GM19372 (cell line): ENCODE measurements around the gene CDH18.
"Not testable (repeated sequence)": the region's sequence is repeated elsewhere in the genome, so short reads cannot be mapped to it uniquely, and the experiment has no call there.

Source experiments
- ATAC-seq: cut with Tn5 transposase; IDR thresholded peaks from one replicate; pipeline ENCODE4 v1.9.1; 2021; ENCODE audit warnings: mild to moderate bottlenecking, low read depth, moderate library complexity; ENCODE audit not compliant: unreplicated experiment

The CDH18 gene

DNA sequence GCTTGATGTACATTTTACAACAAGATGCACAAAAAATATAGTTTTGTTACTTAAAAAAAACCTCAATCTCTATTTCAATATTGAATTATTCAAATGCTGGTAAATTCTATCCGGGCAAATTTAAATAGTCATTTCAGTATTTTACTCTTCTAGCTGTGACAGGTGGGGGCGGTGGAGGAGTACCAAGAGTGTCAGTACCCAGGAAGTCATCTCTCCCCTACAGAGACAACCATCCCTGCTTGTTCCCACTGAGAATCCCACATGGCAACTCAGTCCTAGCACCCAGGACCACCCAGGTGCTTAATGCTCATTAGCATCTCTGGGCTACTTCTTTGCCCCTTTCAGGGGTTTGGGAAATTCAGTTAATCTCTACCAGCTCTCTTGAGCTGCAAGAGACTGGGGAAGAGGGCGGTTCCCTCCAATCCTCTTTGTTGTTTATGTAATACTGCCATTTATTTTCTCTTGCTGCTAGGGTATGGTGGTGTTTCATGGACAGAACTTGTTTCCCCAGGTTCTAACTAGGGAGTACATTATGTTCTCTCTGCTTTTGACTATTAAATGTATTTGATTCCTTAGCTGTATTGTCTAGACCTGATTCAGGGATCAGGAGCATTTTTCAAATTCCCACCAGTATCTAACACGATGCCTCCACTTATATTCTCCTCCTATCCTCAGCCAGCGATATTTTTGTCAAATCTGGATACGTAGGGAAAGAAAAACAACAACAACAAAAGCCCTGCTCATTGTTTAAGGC lies 122.5 kb downstream of the CDH18 start:
- no peak for ATAC-seq

DNA sequence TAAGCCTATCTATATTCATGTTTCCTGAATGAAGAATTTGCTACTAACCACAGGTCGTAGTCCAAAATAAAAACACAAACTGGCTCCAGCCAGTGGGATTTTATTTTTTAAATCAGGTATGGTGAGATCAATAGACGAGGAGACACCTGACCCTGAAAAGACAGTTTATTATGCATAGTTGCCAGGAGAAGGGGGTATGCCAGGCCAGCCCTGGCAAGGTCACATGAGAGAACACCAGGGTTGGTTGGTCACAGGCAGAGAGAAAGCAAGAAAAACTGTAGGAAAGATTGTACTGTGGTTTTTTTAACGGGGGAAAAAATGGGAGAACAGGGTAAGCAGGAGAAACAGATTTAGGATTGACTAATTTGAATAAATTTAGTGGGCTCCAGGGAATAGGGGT lies 125.3 kb downstream of the CDH18 start:
- ATAC-seq, result no peak

DNA sequence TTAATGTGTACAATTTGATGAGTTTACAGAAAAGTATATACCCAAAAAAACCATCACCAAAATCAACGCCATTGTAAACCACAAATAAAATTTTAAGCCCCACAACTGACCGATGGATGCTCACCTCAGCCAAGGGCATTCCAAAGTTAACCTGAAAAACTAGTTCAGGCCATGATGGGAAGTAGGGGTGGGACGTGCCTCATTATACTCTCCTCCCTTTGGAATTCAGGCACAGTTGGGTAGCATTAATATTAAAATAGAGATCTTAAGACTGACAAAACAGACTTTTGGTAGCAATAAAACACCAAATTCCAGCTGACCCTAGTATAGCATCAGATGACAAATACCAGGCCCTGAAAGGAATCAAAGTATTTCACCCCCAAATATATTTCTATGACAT lies 129.0 kb downstream of the CDH18 start:
- ATAC-seq, result no peak

DNA sequence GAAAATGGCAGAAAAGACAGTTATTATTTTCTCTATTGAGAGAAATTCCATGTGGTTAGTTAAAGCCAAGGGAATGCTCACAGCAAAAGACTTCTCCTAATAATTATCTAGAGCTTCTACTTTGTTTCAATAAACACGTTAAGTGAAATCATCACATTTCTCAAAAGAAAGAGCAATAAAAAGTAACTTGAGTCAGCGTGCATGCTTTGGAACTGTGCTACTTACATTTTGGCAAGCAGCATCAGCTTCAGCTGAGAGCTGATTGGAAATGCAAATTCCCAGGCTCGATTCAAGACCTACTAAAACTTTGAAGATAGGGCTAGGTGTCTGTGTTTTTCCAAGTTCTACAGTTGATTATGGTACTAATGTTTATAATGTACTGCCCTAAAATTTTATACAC lies 132.1 kb downstream of the CDH18 start:
- no peak for ATAC-seq

DNA sequence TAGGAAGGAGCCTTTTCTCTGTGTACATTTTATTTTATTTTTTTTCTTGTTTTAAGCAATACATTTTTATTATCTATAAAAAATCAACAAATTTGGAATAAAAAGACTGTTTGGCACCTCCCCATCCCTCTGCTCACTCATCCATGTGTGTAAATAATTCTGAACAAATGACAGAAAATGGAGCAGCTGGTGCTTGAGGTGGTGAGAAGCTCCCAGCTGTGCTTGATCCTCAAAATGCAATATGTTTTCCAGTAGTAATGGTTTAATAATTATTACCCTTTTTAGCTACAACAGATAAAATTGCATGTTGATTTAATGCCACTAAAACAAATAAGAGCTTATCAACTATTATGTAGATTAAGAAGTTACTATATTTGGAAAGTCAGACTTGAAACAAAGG lies 132.5 kb downstream of the CDH18 start:
- no peak for ATAC-seq

DNA sequence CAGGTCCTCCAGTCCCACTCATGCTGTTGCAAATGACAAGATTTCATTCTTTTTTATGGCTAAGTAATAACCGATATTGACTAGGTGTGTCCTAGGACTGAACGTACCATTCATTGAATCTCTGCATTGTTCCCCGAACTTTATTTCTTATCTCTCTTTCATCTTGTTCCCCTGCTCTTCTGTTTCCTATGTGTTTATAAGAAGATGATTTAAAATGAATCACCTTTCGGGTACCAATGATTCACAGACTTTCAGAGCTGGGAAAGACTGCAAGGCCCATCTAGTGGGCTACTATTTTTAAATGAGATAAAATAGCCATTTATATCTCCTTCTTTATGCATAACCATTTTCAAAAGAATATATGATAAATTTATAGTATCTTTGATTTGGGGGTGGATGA lies 133.0 kb downstream of the CDH18 start:
- no peak for ATAC-seq

DNA sequence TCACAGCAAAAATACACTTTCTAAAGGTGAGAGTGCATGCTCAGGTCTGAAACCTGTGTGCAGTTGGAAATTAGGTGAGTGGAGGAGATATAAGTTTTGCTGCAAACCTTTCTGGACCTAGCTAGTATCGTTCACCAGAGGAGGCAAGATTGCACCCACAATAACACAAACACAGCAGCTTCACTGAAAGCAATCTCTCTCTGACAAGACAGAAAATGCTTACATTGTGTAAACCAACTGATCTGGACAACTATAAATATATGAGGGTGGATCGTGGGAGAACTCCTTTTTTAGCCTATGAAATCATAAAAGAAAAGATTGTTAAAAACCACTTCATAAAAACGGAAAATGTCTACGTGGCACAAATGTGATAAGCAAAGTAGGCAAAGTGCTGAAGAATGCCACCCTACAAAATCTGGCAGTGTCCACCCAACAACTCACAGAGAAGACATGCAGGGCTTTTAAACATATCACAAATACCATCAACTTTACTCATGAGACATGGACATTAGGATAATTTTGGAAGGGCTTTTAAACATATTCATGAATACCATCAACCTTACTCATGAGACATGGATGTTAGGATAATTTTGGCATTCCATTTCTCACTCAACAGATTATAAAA lies 134.3 kb downstream of the CDH18 start:
- no peak for ATAC-seq

DNA sequence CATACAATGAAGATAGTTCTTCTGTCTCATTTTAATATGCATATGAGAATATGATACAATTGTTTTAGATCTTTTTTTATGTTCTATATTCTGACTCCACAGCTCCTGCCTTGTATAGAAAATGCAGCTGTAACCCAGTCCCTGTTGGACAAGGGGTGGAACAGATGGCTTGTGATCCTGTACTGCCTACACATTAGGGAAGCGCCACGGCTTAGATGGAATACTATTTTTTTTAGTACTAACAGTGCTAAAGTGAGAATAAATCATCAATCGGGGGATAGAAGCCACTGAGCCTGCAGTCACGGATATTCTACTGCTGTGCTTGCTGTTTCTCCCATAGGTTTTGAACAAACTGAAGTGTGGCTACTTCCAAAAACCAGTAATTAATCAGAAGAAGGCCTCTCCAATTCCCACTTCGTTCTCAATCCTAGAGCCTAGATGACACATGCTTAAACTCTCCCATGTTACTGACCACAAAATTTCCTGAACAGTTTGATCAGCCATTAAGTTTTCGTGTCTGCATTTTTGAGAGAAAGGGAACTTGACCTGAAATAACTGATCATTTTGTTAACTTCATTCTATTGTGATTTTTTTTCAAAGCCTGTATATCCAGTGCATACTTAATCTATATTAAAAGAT lies 150.3 kb downstream of the CDH18 start:
- ATAC-seq, result no peak

DNA sequence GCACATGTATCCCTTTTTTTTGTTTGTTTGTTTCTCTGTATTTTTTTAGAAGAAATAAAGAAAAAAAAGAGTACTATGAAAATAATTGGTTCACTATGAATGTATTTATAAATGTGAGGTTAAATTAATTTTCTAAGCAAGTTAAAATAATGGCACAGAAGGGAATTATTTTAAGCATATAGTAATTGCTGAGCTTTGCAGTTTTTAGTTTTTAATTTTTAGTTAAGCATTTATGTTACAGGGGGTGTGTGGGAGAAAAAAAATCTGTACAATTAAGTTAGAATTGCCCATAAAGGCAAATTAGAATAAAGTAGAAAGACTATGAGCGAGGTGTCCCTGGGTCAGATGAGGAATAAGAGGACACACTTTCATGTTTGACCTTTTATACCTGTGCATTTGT lies 152.6 kb downstream of the CDH18 start:
- ATAC-seq, result no peak

DNA sequence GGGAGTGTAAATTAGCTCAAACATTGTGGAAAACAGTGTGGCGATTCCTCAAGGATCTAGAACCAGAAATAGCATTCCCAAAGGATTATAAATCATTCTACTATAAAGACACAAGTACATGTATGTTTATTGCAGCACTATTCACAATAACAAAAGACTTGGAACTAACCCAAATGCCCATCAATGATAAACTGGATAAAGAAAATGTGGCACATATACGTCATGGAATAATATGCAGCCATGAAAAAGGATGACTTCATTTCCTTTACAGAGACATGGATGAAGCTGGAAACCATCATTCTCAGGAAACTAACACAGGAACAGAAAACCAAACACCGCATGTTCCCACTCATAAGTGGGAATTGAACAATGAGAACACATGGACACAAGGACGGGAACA lies 175.3 kb downstream of the CDH18 start:
- ATAC-seq, result not testable (repeated sequence)

DNA sequence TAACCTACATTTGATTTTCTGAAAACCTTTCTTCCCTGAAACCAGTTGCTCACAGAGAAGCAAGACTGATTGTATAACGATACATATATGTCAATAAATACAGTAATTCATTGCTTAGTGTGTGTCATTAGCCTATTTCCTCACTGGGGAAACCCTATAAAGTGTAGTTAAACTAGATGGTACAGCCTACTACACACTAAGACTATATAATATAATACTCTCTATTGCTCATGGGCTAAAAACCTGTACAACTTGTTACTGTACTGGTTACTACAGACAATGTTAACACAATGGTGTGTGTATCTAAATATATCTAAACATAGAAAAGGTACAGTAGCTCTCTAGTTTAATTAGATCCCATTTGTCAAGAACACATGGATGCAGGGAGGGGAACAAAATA lies 181.2 kb downstream of the CDH18 start:
- ATAC-seq, result no peak

DNA sequence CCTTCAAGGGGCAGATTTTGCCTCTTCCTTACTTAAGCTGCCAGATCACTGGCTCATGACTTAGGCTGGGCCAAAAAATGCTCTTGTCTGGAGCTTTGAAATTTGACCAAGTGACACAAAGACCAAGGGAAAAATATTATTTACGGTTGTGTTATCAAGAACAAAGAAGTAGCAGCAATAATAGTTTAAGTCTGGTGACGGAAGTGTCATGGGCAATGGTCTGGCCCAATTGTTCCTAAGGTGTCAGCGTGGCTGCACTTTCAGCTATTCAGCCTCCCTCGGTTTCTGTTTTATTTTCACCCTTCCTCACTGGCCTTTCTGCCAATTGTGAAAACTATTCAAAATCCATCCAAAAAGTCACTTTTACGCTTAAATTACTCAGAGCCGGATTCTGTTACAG lies 185.3 kb downstream of the CDH18 start:
- no peak for ATAC-seq

DNA sequence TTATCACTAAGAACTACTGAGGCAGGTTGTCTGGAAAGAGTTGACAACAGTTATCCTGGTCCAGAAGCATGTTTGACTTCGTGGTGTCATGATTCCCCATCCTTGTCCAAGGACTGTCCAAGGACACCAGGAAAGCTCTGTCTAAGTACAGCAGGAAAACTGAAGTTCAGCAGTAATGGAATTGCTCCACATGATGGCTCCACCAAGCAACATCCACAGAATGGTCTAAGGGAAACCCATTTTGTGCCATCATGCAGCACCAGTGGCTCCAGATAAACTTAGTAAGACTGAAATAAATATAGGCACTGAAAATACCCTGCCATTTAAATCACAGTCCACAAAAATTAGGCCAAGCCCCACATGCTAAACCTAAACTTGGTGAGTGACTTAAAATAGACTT lies 192.8 kb downstream of the CDH18 start:
- no peak for ATAC-seq

DNA sequence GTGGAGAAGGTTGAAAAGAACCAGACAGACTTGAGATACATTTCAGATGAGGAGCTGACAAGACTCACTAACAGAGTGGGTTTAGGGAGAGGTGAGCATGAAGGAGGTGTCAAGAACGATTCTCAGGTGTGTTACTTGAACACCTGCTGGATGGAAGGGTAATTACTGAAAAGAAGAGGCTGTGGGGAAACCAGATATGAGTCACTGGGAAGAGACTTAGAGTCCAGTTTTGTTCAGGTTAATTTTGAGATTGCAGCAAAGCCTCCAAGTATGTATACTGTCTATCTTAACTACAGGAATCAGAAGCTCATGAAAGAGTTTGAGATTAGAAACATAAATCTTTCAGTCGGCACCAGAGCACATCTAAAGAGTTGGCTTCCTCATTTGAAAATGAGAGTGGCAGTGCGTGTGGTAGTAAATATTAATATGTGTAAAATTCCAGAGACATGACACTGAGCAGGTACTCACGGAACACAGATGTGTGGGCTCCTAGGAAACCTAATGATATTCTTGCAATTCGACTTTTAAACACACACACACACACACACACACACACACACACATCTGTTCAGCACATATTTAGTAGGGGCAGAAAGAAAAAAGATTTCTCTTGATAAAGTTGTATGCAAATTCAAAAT lies 197.1 kb downstream of the CDH18 start:
- no peak for ATAC-seq

DNA sequence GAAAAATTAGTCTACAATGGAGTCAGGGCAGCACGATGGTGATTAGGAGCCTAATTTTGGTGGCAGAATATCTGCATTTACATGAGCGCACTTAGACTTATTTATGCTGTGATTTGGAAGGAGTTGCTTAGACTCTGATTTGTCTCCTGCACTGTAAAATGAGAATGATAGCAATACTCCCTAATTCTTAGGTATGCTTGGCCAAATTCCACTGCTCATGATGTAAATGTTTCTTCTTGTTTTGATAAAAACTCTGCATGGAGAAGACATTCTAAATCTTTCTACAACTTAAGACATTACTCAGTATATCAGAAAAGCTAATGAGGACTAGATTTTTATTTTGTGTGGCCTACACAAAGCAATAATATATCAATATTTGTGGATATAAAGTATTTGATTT lies 205.4 kb downstream of the CDH18 start:
- ATAC-seq, result no peak

DNA sequence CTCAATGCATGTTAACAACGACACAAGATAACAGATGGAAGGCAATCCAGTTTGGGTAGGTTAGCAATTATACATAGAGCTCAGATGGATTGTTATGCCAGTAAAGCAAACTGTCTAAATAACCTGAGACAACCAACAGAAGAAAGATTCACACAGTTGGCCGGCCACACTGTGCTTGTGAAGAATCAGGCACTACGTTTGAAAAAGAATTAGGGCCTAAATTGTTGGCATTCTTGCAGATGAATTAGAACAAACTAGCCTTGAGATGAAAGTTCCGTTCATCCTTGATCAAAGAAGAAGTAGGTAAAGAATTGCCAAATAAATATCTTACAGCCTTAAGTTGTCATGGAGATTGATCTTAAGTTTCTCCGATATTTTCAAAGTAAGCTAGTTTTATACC lies 210.6 kb downstream of the CDH18 start:
- ATAC-seq, result no peak

DNA sequence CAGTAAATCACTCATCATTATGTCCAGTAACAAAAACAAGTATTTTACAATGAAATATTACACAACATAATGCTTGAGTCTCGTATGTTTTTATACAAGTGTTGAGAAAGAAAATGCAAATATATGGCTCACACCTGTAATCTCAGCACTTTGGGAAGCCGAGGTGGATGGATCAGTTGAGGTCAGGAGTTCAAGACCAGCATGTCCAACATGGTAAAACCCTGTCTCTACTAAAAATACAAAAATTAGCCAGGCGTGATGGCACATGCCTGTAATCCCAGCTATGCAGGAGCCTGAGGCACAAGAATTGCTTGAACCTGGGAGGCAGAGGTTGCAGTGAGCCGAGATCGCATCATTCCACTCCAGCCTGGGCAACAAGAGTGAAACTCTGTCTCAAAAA lies 211.1 kb downstream of the CDH18 start:
- ATAC-seq, result not testable (repeated sequence)

DNA sequence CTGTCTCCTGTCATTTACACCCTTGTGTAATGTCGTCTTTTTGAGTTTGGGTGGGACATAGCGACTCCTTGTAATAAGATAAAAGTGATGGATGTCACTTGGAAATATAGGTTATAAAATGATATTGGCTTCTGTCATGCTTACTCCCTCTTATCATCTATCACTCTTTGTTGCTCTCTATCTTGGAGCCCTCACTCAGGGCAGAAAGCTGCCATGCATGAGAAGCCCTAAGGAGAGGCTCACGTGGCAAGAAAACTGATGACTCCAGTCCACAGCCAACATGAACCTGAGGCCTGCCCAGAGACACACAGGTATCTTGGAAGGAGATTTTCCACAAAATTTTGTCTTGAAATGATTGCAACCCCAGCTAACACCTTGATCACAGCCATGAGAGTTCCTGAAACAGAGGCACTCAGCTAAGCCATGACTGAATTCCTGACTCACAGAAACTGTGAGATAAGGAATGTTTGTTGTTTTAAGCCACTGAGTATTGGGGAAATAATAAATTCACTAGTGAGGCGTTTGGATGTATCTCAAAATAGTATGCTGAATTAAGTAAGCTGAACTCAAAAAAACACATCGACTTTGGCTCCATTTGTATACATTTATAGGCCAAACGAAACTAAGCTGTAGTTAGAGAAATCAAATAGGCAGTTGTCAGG lies 216.7 kb downstream of the CDH18 start:
- no peak for ATAC-seq

DNA sequence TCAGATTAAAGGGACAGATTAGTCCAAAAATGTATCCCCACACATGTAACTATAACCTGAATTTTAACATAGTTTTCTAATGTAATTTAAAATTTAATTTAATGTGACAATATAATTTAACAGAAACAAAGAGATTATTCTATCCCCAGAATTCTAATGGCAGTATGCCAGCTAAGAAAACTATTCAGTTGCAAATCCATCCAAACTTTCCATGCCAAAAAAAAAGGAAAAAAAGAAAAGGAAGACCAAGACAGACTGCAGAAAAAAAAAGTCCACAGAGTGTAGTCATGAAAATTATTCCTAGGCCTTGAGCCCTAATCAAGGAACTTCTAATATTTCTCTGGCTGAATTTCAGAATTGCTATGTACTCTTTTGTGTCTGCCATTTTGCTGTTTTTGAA lies 217.6 kb downstream of the CDH18 start:
- no peak for ATAC-seq

DNA sequence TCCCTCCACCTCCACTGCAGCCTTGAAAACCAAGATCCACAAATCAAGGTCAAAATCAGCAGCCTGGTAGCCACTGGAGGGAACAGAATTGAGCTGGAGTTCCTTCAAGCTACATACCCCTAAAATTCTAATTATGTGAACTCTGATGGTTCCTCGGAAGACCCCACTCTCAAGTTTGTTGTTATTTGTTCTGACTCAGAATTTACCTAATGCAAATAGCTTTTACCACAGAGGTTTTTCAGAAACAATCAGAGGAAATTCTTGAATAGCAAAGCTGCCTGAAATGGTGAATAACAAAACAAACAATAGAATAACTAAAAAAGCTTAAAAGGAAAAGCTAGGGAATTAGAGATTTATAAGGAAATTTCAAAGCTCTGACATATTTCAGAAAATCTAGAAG lies 220.0 kb downstream of the CDH18 start:
- ATAC-seq, result no peak

DNA sequence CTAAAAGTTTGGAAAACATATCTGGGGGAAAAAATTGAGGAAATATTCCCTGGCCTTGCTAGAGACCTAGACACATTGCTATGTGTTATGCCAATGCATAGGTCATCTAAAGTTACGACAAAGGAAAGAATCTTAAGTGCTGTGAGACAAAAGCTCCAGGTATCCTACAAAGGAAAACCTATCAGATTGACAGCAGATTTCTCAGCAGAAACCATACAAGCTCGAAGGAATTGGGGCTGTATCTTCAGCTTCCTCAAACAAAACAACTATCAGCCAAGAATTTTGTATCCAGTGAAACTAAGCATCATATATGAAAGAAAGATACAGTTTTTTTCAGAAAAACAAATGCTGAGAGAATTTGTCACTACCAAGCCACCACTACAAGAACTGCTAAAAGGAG lies 234.4 kb downstream of the CDH18 start:
- ATAC-seq, result no peak
